ENCODE results near the gene PEAK1.

DNA sequence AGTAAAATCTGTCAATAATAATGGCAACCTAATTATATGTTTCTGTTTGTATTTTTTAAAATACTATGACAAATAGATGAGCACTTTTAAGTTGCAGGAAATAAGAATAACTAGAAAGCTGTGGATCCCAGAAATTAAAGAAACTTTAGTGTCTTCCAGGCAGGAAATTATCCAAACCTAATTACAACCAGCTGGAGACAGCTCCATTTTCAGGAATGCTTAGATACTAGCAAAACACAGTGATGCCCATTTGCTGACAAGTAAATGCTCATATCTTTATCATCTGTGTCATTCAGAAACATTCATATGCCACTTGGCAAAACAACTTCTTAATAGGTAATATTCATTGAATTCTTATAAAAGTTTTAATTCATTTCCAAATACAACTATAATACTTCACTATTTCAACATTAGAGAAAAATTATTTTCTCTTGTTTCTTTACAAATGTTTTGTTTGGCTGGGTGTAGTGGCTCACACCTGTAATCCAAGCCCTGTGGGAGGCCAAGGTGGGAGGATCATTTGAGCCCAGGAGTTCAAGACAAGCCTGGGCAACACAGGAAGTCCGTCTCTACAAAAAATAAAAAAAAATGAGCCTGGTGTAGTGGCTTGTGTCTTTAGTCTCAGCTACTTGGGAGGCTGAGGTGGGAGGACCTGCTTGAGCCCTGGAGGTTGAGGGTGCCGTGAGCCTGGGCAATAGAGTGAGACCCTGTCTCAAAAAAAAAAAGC, 179.9 kb downstream of the PEAK1 start:
- no peak for TF ChIP-seq JUN (IDR thresholded peaks at IDR 0.05; ENCODE audit: borderline replicate concordance, insufficient read depth, insufficient read length, low read depth)
- TF ChIP-seq, protein P1, sequence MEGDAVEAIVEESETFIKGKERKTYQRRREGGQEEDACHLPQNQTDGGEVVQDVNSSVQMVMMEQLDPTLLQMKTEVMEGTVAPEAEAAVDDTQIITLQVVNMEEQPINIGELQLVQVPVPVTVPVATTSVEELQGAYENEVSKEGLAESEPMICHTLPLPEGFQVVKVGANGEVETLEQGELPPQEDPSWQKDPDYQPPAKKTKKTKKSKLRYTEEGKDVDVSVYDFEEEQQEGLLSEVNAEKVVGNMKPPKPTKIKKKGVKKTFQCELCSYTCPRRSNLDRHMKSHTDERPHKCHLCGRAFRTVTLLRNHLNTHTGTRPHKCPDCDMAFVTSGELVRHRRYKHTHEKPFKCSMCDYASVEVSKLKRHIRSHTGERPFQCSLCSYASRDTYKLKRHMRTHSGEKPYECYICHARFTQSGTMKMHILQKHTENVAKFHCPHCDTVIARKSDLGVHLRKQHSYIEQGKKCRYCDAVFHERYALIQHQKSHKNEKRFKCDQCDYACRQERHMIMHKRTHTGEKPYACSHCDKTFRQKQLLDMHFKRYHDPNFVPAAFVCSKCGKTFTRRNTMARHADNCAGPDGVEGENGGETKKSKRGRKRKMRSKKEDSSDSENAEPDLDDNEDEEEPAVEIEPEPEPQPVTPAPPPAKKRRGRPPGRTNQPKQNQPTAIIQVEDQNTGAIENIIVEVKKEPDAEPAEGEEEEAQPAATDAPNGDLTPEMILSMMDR (IDR thresholded peaks at IDR 0.05; ENCODE audit: extremely low read depth in 1 of 2, insufficient read depth in 1 of 2, low read depth in 1 of 2, low read length in 2 of 2) = no peak
- no peak for TF ChIP-seq POLR2A (IDR thresholded peaks at IDR 0.05; ENCODE audit: low read depth, low read length)
- TF ChIP-seq, protein P2, sequence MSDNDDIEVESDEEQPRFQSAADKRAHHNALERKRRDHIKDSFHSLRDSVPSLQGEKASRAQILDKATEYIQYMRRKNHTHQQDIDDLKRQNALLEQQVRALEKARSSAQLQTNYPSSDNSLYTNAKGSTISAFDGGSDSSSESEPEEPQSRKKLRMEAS (IDR thresholded peaks at IDR 0.05; ENCODE audit: insufficient read depth, insufficient read length) = no peak
- no peak for TF ChIP-seq POLR2AphosphoS5 (IDR thresholded peaks at IDR 0.05; ENCODE audit: insufficient read depth, low read depth, low read length)
- TF ChIP-seq EZH2 (IDR thresholded peaks at IDR 0.05; ENCODE audit: borderline replicate concordance, low read depth, low read length, severe bottlenecking) = no peak
